Measurements from ENCODE around the gene POC1A. TPM values are rescaled to one million over a fixed set of nuclear protein-coding genes. Genes with fewer than 3 reads are reported as not detected.

Gene POC1A
- total RNA-seq, 1 experiment from 2014 or later = 29.0 TPM

GRCh38 chr3:52182196-52182595 lies 28.0 kb upstream of the POC1A start:
- Histone ChIP-seq H3K4me2 (ENCODE audit: insufficient read depth, insufficient read length, low read length) (no peak overlapping the region), H2AK5ac (ENCODE audit: insufficient read length, low read length) (no peak overlapping the region), H4K5ac (ENCODE audit: insufficient read length, low read depth, low read length) (no peak overlapping the region), H3K79me2 (ENCODE audit: insufficient read depth, low read length) (no peaks in the 10 kb centered on the region), H3K27me3 (ENCODE audit: insufficient read depth, low read length) (no peaks in the 10 kb centered on the region), H3K23ac (ENCODE audit: insufficient read length, low read depth, low read length) (no peak overlapping the region), H3K56ac (ENCODE audit: insufficient read length, low read depth, low read length) (no peak overlapping the region), H2BK20ac (ENCODE audit: low read depth, low read length, poor library complexity, severe bottlenecking) (no peak overlapping the region), H3K14ac (ENCODE audit: insufficient read depth, low read length) (no peak overlapping the region), H3K23me2 (ENCODE audit: insufficient read length, low read depth, low read length, poor library complexity, severe bottlenecking) (no peaks in the 10 kb centered on the region), H2BK120ac (ENCODE audit: low read depth, low read length, poor library complexity, severe bottlenecking) (no peak overlapping the region), H3K18ac (ENCODE audit: insufficient read length, low read depth, low read length) (no peak overlapping the region), H4K20me1 (ENCODE audit: control insufficient read depth, insufficient read depth, insufficient read length) (no peaks in the 10 kb centered on the region), H3K9me3 (ENCODE audit: control insufficient read depth, low read depth, low read length) (no peaks in the 10 kb centered on the region), H2BK12ac (ENCODE audit: insufficient read length, low read depth, low read length) (no peak overlapping the region), H3K9ac (ENCODE audit: extremely low read depth, insufficient read length, low read length) (no peak overlapping the region), H3T11ph (ENCODE audit: low read length) (no peak overlapping the region), H3K4ac (ENCODE audit: low read depth, low read length) (no peak overlapping the region), H4K91ac (ENCODE audit: insufficient read length, low read depth, low read length) (no peak overlapping the region), H2BK5ac (ENCODE audit: insufficient read length, low read length) (no peak overlapping the region), H4K8ac (replicated peaks; ENCODE audit: insufficient read length, low read depth, low read length) (no peak overlapping the region), H3K79me1 (ENCODE audit: insufficient read depth, low read depth, low read length, poor library complexity, severe bottlenecking) (no peaks in the 10 kb centered on the region), H2BK15ac (ENCODE audit: low read depth, low read length) (no peak overlapping the region), H2AFZ (ENCODE audit: low read length) (no peak overlapping the region), H3K4me1 (ENCODE audit: insufficient read depth, low read length) (no peaks in the 10 kb centered on the region), H3K27ac (ENCODE audit: insufficient read length, low read depth, low read length) (no peak overlapping the region)
- Mint-ChIP-seq H3K27me3 (ENCODE audit: low read depth) (peaks cover 10% of the 10 kb centered on the region; the same call in 1 of the 2 replicates), H3K4me3 (no peak overlapping the region), H3K4me1 (peaks cover 13 to 14% of the 10 kb centered on the region in 2 experiments), H3K27ac (no peak overlapping the region), H3K9me3 (no peaks in the 10 kb centered on the region), H3K36me3 (ENCODE audit: insufficient read depth in 1 of 3, low read depth in 3 of 3) (no peaks in the 10 kb centered on the region)
- TF ChIP-seq, protein P1, sequence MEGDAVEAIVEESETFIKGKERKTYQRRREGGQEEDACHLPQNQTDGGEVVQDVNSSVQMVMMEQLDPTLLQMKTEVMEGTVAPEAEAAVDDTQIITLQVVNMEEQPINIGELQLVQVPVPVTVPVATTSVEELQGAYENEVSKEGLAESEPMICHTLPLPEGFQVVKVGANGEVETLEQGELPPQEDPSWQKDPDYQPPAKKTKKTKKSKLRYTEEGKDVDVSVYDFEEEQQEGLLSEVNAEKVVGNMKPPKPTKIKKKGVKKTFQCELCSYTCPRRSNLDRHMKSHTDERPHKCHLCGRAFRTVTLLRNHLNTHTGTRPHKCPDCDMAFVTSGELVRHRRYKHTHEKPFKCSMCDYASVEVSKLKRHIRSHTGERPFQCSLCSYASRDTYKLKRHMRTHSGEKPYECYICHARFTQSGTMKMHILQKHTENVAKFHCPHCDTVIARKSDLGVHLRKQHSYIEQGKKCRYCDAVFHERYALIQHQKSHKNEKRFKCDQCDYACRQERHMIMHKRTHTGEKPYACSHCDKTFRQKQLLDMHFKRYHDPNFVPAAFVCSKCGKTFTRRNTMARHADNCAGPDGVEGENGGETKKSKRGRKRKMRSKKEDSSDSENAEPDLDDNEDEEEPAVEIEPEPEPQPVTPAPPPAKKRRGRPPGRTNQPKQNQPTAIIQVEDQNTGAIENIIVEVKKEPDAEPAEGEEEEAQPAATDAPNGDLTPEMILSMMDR (conservative IDR thresholded peaks at IDR 0.05) = no peak
- no peak for DNase-seq
- no CpG with 5 or more reads among the region's 5 CpGs for WGBS (ENCODE audit: extremely low coverage, insufficient read length, low lambda C conversion rate)

Data from H9 (cell line).